GM23248 (cell line): ENCODE results near the gene CNTNAP5. TPM values are rescaled to one million over a fixed set of nuclear protein-coding genes. Genes with fewer than 3 reads are reported as not detected.

Experiments
- DNase-seq: peaks from one replicate; pipeline ENCODE4 v3.0.0-alpha.2; 2015
- H2AFZ ChIP-seq: fragments of 200-600 bp; sonication (generic); 2 replicates; pipeline ENCODE4 v1.6.1; 2016; ENCODE audit warnings: antibody characterized with exemption
- H3F3A ChIP-seq: fragments of 200-600 bp; sonication (generic); 2 replicates; pipeline ENCODE4 v1.6.1; 2016; ENCODE audit warnings: mild to moderate bottlenecking, antibody characterized with exemption, mixed run types; ENCODE audit not compliant: insufficient read depth
- H3K27ac ChIP-seq: fragments of 200-600 bp; sonication (generic); 2 replicates; pipeline ENCODE4 v1.5.1; 2016; ENCODE audit warnings: mild to moderate bottlenecking
- H3K27me3 ChIP-seq: fragments of 200-600 bp; sonication (generic); replicated peaks from 2 replicates; pipeline ENCODE4 v1.6.1; 2016; ENCODE audit warnings: mild to moderate bottlenecking; ENCODE audit not compliant: insufficient read depth
- H3K36me3 ChIP-seq: fragments of 200-600 bp; sonication (generic); 2 replicates; pipeline ENCODE4 v1.6.1; 2016; ENCODE audit warnings: low read depth, mild to moderate bottlenecking
- H3K4me1 ChIP-seq: fragments of 200-600 bp; sonication (generic); 2 replicates; pipeline ENCODE4 v1.6.1; 2016; ENCODE audit warnings: mild to moderate bottlenecking; ENCODE audit not compliant: insufficient read depth
- H3K4me2 ChIP-seq: fragments of 200-600 bp; sonication (generic); one replicate; pipeline ENCODE4 v1.6.1; 2016; ENCODE audit warnings: mild to moderate bottlenecking; ENCODE audit not compliant: unreplicated experiment
- H3K4me3 ChIP-seq: fragments of 200-600 bp; sonication (generic); 2 replicates; pipeline ENCODE4 v1.5.1; 2016; ENCODE audit warnings: mild to moderate bottlenecking
- H3K79me2 ChIP-seq: fragments of 200-600 bp; sonication (generic); 2 replicates; pipeline ENCODE4 v1.6.1; 2016; ENCODE audit warnings: mild to moderate bottlenecking; ENCODE audit not compliant: insufficient read depth
- H3K9ac ChIP-seq: fragments of 200-600 bp; sonication (generic); 2 replicates; pipeline ENCODE4 v1.6.1; 2016; ENCODE audit warnings: mild to moderate bottlenecking
- H3K9me2 ChIP-seq: fragments of 200-600 bp; sonication (generic); 2 replicates; pipeline ENCODE4 v1.6.1; 2016; ENCODE audit warnings: mixed run types, mild to moderate bottlenecking, moderate library complexity; ENCODE audit not compliant: insufficient read depth
- H3K9me3 ChIP-seq: fragments of 200-600 bp; sonication (generic); one replicate; pipeline ENCODE4 v1.6.1; 2017; ENCODE audit warnings: low read depth
- H4K20me1 ChIP-seq: fragments of 200-600 bp; sonication (generic); 2 replicates; pipeline ENCODE4 v1.6.0; 2016; ENCODE audit not compliant: insufficient read depth
- EZH2 ChIP-seq: fragments of 200-600 bp; sonication (generic); IDR thresholded peaks from 2 replicates; pipeline ENCODE4 v1.6.1; 2018; ENCODE audit warnings: antibody characterized with exemption, mild to moderate bottlenecking; ENCODE audit not compliant: insufficient read depth, poor library complexity, severe bottlenecking
- EZH2phosphoT487 ChIP-seq: fragments of 200-600 bp; sonication (generic); IDR thresholded peaks from 2 replicates; pipeline ENCODE4 v1.6.1; 2018; ENCODE audit warnings: antibody characterized with exemption, moderate library complexity, mild to moderate bottlenecking, low read depth; ENCODE audit not compliant: insufficient read depth
- WGBS, 2 experiments: methylation state at CpG; one replicate each; pipeline ENCODE4 v1.1.6; 2015 to 2017; ENCODE audit warnings: low lambda C conversion rate in 2 of 2, low coverage in 1 of 2; ENCODE audit errors: missing lambda C conversion rate in 2 of 2; 5-methylcytosine and 5-hydroxymethylcytosine counted together
- in situ Hi-C: fragments of 300-500 bp; cut with MboI; formaldehyde crosslinking; loops from 2 replicates; pipeline ENCODE4 v1.15.0; 2020
- polyA plus RNA-seq: library from polyadenylated mRNA; unstranded; fragments of >200 nt; fragmentation: Nextera tagmentation; extraction: Ambion mirVana; gene quantifications from 2 replicates; pipeline ENCODE4 v1.2.1, GENCODE V29; 2016
- total RNA-seq: library from RNA; depleted of rRNA; stranded (reverse); fragments of >200 nt; shearing (Covaris generic); gene quantifications from 2 replicates; pipeline ENCODE4 v1.2.3, GENCODE V29; 2014

CNTNAP5 gene
- total and polyA plus RNA-seq, 2 experiments from 2014 or later, result not detected

DNA sequence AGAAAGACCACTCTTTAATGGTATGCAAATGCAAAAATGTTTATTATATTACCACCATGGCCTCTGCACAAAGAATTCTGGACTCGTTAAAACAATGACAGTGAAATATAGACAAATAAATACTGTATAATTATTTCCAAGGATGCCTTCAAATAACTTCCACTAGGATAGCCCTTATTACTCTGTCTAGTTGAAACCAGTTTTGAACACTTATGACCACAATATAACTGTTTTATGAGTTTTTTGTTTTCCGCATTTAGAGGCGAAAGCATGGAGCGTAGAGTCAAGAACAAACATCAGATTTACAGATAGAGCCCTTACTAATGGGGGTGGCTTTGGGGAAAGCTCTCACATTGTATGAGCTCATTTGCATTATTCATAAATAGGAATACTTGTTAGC, 559.5 kb downstream of the CNTNAP5 start:
- Histone ChIP-seq H2AFZ (no peak overlapping the region), H3K4me1 (no peaks in the 10 kb centered on the region), H3K9me2 (no peaks in the 10 kb centered on the region), H3K27ac (no peak overlapping the region), H3K9me3 (no peaks in the 10 kb centered on the region), H3K4me2 (no peak overlapping the region), H3K4me3 (no peak overlapping the region), H3K9ac (no peak overlapping the region), H3K79me2 (no peaks in the 10 kb centered on the region), H3F3A (no peaks in the 10 kb centered on the region), H3K36me3 (no peaks in the 10 kb centered on the region), H3K27me3 (no peaks in the 10 kb centered on the region), H4K20me1 (no peaks in the 10 kb centered on the region)
- DNase-seq, result no peak
- no peak for TF ChIP-seq EZH2
- TF ChIP-seq EZH2phosphoT487, result no peak
- 48 to 51% methylated on average over 4 of the region's 4 CpGs for WGBS, 2 experiments
- in situ Hi-C loops, result no loop called here

DNA sequence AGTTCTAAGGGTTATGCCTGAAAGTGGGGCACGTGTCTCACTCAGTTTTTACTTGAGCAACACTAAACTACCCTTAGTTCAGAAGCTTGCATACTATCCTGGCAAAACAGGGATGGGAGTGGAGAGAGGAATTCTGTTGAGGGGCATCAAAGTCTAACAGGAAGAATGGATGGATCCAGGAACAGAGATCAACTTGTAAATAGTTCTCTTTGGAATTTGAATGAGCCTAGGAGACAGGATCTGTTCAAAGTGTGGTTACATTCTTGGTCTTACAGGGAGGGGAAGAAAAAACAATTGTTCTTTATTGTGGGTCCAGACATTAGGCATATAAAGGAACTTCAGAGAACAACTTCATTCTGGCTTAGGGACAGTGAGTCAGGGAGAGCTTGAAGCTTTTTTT, 560.2 kb downstream of the CNTNAP5 start:
- Histone ChIP-seq H3K4me3 (no peak overlapping the region), H2AFZ (no peak overlapping the region), H3K27ac (no peak overlapping the region), H4K20me1 (no peaks in the 10 kb centered on the region), H3K9me2 (no peaks in the 10 kb centered on the region), H3K4me2 (no peak overlapping the region), H3K27me3 (no peaks in the 10 kb centered on the region), H3K36me3 (no peaks in the 10 kb centered on the region), H3K4me1 (no peaks in the 10 kb centered on the region), H3K9me3 (no peaks in the 10 kb centered on the region), H3K79me2 (no peaks in the 10 kb centered on the region), H3K9ac (no peak overlapping the region), H3F3A (no peaks in the 10 kb centered on the region)
- WGBS, 2 experiments, result 0% methylated on average over 1 of the region's 1 CpG
- TF ChIP-seq EZH2 (no peak), EZH2phosphoT487 (no peak)
- no peak for DNase-seq
- in situ Hi-C loops, result no loop called here

DNA sequence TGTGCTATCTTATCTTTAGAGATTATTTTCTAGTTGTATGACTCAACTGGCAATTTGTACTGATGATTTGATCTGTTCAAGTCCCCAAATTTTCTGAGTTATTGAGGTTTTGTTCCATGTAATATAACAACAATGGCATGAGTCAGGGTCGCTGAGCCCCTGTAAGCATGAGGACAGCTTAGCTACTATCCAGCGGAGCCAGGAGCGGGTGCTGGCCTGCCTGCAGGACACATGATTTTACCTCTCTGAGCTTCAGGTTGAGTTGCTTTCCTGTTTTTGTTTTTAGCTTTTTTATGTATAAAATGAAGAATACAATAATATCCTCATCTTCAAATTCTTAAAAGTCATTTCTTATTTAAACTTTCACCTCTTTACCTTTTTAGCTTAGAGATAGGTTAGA, 561.1 kb downstream of the CNTNAP5 start:
- Histone ChIP-seq H3K4me1 (no peaks in the 10 kb centered on the region), H3K27ac (no peak overlapping the region), H3K9ac (no peak overlapping the region), H3K9me3 (no peaks in the 10 kb centered on the region), H3F3A (no peaks in the 10 kb centered on the region), H4K20me1 (no peaks in the 10 kb centered on the region), H3K4me3 (no peak overlapping the region), H3K79me2 (no peaks in the 10 kb centered on the region), H2AFZ (no peak overlapping the region), H3K27me3 (no peaks in the 10 kb centered on the region), H3K4me2 (no peak overlapping the region), H3K9me2 (no peaks in the 10 kb centered on the region), H3K36me3 (no peaks in the 10 kb centered on the region)
- in situ Hi-C loops, result no loop called here
- no peak for DNase-seq
- WGBS, 2 experiments, result 50 to 61% methylated on average over 3 of the region's 3 CpGs
- no peak for TF ChIP-seq EZH2
- TF ChIP-seq EZH2phosphoT487, result no peak

DNA sequence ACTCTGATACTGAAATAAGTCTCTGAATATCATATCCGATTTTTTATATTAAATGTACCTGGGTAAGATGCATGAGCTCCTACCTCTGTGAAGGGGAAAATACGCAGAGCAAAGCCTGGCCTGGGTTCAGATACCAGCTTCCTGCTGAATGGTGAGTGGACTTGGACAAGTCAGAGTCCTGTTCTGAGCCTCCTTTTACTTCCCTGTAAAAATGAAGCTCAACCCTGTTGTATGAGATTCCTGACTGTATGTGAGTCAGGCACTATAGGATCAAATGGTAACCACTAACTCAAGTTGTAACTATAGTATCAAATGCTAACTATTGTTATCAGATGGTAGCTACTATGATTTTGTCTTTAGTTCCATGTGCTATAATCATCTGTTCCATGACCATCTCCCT, 561.7 kb downstream of the CNTNAP5 start:
- no peak overlapping the region for H3K4me3 ChIP-seq
- in situ Hi-C loops, result no loop called here

DNA sequence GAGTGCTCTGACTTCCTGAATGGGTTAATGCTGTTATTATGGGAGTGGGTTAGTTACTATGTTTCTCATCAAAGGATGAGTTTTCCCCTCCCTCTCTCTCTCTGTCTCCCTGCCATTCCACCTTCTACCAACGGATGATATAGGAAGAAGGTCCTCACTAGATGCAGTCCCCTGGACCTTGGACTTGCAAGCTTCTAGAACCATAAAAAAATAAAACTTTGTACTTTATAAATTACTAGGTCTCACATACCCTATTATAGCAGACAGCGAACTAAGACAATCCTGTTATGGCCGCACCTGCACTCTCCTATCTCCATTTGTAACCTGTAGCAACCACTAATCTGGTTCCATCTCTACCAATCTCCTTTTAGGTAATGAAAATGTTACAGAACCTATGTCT, 564.9 kb downstream of the CNTNAP5 start:
- Histone ChIP-seq H3K9me2 (no peaks in the 10 kb centered on the region), H3K4me2 (no peak overlapping the region), H3K9me3 (no peaks in the 10 kb centered on the region), H4K20me1 (no peaks in the 10 kb centered on the region), H3K4me1 (no peaks in the 10 kb centered on the region), H3K9ac (no peak overlapping the region), H3K27ac (no peak overlapping the region), H3F3A (no peaks in the 10 kb centered on the region), H3K27me3 (no peaks in the 10 kb centered on the region), H3K79me2 (no peaks in the 10 kb centered on the region), H3K36me3 (no peaks in the 10 kb centered on the region), H2AFZ (no peak overlapping the region), H3K4me3 (no peak overlapping the region)
- DNase-seq, result no peak
- 28 to 35% methylated on average over 3 of the region's 3 CpGs for WGBS, 2 experiments
- no peak for TF ChIP-seq EZH2
- TF ChIP-seq EZH2phosphoT487, result no peak
- in situ Hi-C loops, result no loop called here

More for the DNA sequence above, 561.7 kb downstream of the CNTNAP5 start:
- Histone ChIP-seq H3K27me3 (no peaks in the 10 kb centered on the region), H3K9me2 (no peaks in the 10 kb centered on the region), H3K79me2 (no peaks in the 10 kb centered on the region), H3K9me3 (no peaks in the 10 kb centered on the region), H3K4me2 (no peak overlapping the region), H3K4me1 (no peaks in the 10 kb centered on the region), H3K36me3 (no peaks in the 10 kb centered on the region), H3K9ac (no peak overlapping the region), H3K27ac (no peak overlapping the region), H4K20me1 (no peaks in the 10 kb centered on the region), H3F3A (no peaks in the 10 kb centered on the region), H2AFZ (no peak overlapping the region)
- TF ChIP-seq EZH2 (no peak), EZH2phosphoT487 (no peak)
- no peak for DNase-seq
- 7 to 8% methylated on average over 2 of the region's 2 CpGs for WGBS, 2 experiments
